GM18519 (cell line): ENCODE data around the gene NUDT22.
A peak's percentile ranks its signal among the peaks of the same experiment; 100 is the strongest.

ENCODE experiments used
- ATAC-seq: cut with Tn5 transposase; IDR thresholded peaks from one replicate; pipeline ENCODE4 v1.9.1; 2021; ENCODE audit warnings: mild to moderate bottlenecking, moderate library complexity; ENCODE audit not compliant: unreplicated experiment, low FRiP score

Gene NUDT22

DNA sequence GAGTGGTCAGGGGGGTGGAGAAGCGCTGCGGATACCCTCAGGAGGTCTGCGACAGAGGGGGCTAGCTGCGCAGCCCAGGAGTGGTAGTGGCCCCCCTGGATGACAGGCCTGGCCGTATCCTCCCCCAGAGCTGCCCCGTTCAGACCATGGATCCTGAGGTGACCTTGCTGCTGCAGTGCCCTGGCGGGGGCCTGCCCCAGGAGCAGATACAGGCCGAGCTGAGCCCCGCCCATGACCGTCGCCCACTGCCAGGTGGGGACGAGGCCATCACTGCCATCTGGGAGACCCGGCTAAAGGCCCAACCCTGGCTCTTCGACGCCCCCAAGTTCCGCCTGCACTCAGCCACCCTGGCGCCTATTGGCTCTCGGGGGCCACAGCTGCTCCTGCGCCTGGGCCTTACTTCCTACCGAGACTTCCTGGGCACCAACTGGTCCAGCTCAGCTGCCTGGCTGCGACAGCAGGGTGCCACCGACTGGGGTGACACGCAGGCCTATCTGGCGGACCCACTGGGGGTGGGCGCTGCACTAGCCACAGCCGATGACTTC lies 505 bp downstream of the NUDT22 start:
- ATAC-seq, result no peak

DNA sequence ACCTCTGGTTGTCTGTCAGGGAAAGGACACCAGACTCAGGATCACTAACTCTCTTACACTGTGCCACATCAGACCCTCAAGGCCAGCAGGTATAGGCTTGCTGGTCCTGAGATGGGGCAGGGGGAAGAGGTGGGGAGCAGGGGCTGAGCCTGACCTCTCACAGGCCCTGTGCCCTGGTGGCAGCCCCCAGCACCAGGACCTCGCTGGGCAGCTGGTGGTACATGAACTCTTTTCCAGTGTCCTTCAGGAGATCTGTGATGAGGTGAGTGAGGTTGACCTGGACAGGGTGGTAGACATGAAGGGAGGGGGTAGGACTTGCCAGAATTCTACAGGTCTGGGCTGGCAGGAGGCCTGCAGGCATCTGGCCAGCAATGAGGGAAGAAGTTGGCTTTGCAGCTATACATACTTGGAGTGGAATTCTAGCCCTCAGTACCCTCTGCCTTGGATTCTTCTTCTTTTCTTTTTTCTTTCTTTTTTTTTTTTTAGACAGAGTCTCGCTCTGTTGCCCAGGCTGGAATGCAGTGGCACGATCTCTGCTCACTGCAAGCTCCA lies 1.4 kb downstream of the NUDT22 start:
- ATAC-seq, result no peak

DNA sequence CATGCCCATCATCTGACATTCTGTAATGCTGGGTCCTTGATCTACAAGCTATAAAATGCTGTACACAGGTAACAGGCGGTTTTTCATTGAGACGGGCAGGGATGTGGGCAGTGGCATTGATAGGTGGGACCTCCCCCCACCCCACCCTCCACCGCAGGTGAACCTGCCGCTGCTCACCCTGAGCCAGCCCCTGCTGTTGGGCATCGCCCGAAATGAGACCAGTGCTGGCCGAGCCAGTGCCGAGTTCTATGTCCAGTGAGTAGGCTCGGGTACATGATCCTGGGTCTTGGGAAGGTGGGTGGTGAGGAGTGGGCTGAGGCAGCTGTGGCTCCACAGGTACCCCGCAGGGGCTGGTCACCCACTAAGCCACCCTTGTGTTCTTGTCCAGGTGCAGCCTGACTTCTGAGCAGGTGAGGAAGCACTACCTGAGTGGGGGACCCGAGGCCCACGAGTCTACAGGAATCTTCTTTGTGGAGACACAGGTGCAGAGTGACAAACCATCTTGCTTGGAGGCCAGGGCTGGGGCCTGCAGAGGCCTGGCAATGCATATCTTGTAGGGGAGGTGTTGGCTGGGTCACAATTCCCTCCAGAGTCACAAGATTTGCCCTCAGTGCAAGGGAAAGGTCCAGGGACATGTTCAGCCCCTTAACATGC lies 3.1 kb downstream of the NUDT22 start:
- no peak for ATAC-seq

DNA sequence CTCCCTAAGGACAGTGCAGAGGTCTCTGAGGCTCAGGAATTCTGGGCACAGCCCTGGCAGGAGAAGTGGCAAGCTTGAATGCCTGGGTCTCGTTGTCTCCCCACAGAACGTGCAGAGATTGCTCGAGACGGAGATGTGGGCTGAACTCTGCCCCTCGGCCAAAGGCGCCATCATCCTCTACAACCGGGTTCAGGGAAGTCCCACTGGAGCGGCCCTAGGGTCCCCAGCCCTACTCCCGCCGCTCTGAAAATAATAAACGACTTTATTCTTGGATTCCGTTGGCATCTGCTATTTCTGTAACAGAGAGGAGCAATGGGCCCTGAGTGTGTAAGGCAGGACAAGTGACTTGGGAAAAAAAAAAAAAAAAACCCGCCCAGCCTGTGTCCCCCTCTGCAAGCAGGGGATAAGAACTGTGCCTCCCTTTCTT lies 3.7 kb downstream of the NUDT22 start:
- ATAC-seq, result no peak

DNA sequence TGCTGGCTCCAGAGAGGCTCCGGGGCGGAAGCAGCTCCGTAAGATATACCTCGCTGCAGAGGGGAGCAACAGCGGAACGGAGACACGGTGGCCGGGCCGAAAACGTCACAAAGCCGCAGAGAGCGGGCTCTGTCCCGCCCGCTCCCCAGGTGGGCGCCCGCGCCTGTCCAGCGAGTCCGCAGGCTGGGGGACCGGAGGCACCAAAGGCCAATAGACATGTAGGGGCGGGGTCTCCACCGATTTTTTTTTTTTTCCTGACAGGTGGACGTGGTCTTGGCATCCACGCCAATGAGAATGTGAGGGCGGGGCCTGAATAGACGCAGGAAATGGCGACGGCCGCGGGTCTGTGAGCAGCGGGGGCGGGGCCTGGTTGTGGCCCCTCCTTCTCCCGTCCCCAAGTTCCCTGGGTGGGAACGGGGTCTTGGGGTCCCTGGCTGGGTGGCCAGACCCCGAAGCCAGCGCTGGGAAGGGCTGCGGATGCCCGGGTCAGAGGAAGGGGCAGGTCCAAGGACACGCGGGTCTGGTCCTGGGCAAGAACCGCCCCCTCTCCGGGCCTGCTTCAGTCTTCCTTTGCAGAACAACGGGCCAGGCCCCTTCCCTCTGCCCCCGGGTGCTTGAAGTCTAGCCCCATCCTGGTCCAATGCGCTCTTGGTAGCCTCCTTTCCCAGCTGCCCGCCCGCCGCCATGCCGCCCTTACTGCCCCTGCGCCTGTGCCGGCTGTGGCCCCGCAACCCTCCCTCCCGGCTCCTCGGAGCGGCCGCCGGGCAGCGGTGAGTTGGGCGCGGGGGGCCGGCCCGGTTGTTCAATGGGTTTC lies 4.3 kb downstream of the NUDT22 start, which contains the start of gene DNAJC4:
Gene DNAJC4, plus strand, starts transcription at position 378 of the 814 bp plus-strand sequence. Its CDS starts 307 bp downstream, at position 685.
- ATAC-seq, result no peak

DNA sequence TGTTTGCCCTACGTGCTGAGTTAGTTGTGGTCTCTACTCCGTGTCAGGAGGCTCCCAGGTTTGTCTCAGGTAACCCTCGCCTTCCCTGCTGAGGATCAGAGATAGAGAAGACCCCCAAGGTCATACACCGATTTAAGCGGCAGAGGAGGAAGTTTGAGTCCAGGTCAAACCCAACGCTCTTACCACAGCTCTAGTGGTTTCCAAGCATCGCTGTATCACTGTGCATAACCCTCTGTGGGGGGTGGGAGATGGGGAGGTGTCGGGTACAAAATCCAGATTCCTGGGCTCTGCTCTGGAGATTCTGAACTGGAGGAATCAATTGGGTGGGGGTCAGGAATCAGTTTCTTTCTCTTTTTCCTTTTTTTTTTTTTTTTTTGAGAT lies 4.9 kb downstream of the NUDT22 start:
- ATAC-seq, result no peak

DNA sequence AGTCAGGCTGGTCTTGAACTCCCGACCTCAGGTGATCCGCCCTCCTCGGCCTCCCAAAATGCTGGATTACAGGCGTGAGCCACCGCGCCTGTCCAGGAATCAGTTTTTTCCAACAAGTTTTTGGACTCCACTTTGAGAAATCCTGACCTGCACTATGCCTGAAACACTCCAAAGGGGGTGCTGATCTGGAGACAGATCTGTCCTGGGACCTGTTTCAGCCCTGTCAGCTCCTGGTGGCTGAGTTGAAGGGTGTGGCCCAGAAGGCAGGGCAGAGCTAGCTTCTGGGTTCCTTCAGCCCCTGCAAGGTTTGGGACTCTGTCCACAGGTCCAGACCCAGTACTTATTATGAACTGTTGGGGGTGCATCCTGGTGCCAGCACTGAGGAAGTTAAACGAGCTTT lies 5.5 kb downstream of the NUDT22 start:
- ATAC-seq, result no peak

DNA sequence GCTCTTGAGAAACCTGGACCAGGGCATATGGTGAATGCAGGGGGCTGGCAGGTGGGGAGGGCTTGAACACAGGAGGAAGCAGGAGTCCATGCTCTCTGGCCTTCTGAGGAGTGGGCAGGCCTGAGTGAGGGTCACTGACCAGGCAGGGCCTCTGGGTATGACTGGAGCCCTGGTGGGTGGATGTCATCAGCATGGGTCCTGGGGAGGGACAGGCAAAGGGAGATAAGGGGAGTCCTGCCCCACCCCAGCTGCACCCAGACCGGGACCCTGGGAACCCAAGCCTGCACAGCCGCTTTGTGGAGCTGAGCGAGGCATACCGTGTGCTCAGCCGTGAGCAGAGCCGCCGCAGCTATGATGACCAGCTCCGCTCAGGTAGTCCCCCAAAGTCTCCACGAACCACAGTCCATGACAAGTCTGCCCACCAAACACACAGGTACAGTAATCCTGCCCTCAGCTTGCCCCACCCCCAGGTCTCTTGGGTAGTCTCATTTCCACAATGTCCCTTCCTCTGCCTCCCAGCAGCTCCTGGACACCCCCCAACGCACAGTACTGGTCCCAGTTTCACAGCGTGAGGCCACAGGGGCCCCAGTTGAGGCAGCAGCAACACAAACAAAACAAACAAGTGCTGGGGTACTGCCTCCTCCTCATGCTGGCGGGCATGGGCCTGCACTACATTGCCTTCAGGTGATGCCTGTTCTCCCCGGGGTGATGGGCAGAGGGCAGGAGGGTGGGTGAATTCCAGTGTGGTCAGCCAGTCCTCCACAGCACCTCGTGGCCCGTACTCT lies 6.3 kb downstream of the NUDT22 start:
- ATAC-seq, result no peak

DNA sequence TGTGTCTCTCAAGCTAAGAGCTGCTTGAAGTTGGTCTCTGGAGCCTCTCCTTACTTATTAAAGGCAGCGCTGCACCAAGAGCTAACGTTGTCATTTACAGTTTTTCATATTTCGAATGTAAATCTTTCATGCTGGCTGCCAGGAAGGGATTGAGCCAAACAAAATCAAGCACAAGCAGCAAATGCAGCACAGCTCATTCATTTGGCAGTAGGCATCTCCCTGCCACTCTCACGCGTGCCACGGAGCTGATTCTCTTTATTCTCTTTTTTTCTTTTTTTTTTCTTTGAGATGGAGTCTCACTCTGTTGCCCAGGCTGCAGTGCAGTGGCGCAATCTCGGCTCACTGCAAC lies 6.9 kb downstream of the NUDT22 start:
- no peak for ATAC-seq

DNA sequence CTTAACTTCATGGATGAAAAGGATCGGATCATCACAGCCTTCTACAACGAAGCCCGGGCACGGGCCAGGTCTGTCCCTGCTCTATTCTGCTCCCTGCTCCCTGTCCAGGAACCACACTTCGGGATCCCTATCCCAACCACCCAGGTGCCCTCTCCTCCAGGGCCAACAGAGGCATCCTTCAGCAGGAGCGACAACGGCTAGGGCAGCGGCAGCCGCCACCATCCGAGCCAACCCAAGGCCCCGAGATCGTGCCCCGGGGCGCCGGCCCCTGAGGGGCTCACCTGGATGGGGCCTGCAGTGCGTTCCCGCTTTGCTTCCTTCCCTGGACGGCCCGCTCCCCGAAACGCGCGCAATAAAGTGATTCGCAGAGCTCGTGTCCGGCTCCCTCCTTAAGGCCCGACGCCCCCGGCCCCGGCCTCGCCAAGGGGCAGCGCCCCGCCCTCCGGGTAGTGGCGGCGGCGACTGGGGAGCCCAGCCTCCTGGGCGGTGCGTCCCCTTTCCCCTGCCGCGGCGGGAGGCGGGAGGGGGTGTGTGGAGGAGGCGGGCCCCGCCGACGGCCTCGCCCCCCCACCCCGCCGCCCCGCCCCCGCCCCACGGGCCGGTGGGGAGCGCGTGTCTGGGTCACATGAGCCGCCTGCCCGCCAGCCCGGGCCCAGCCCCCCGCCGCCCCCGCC lies 8.0 kb downstream of the NUDT22 start, which contains the start of gene VEGFB:
Gene VEGFB, plus strand, starts transcription at position 672 of the 674 bp plus-strand sequence. CDS start 250 bp downstream, outside the sequence.
- ATAC-seq, result no peak

DNA sequence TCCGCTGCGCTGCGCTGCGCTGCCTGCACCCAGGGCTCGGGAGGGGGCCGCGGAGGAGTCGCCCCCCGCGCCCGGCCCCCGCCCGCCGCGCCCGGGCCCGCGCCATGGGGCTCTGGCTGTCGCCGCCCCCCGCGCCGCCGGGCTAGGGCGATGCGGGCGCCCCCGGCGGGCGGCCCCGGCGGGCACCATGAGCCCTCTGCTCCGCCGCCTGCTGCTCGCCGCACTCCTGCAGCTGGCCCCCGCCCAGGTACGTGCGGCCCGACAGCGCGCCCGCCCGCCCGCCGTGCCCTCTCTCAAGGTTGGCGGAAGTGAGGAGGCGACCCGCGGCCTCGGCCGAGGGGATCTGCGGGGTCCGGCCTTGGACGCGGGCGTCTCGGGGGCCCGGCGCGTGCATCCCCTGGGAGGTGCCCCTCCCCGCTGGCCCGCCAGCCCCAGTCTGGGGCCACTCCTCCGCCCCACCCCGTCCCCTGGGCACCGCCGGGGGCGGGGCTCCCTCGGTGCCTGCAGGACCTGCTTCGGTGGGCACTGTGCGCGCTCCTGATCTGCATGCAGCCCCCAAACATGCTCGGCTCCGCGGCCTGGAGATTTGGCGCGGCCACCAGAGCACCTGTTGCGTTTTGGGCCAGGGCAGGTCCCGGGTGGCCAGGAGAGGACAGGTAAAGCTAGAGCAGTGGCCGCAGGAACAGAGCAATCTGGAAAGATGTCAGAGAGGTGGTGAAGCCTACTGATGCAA lies 8.7 kb downstream of the NUDT22 start:
- no peak for ATAC-seq

DNA sequence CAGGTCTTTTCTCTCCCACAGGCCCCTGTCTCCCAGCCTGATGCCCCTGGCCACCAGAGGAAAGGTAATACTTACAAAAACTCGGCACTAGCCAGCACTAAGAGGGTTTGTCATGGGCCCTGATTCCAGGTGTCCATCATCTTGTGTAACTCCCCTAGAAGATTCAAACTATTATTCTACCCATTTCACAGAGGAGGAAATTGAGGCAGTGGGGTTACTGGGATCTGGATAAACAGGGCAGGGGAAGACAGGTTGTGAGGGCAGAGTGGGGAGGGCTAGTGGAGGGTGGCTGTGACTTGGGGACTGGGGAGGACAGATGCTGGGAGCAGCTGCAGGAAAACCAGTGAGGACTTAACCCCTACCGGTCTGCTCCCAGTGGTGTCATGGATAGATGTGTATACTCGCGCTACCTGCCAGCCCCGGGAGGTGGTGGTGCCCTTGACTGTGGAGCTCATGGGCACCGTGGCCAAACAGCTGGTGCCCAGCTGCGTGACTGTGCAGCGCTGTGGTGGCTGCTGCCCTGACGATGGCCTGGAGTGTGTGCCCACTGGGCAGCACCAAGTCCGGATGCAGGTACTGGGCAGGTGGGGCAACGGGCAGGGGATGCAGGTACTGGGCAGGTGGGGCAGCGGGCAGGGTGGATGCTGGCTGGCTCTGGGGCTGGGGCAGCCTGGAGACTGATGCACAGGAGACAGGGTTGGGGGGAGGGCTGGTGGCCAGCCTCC lies 9.5 kb downstream of the NUDT22 start:
- ATAC-seq, result no peak

DNA sequence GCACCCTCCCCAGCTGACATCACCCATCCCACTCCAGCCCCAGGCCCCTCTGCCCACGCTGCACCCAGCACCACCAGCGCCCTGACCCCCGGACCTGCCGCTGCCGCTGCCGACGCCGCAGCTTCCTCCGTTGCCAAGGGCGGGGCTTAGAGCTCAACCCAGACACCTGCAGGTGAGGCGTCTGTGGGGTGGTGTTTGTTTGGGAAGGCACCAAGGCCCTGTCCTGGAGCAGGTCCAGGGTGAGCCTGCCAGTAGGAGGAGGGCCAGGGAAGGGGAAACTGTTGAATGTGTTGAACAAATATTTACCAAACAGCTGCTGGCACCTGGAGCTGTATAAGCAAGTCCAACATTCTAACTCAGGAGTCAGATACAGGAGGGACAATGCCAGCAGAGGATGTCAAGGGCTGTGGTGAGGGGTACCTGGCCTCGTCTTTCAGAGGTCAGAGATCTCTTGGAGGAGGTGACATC lies 11.4 kb downstream of the NUDT22 start:
- ATAC-seq, result no peak

DNA sequence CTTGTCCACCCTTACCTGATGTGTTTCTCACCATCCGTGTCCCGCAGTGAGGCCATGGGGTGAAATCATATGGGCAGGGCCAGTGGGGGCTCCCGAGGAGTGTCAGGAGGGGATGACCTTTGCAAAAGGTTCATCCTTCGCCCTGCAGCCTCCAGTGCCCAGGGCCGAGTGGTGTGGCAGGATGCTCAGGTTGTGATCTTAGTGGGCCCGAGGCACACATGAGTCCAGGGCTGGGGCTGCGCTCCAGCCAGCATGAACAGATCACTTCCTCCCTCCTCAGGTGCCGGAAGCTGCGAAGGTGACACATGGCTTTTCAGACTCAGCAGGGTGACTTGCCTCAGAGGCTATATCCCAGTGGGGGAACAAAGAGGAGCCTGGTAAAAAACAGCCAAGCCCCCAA lies 12.0 kb downstream of the NUDT22 start:
- ATAC-seq, result no peak

DNA sequence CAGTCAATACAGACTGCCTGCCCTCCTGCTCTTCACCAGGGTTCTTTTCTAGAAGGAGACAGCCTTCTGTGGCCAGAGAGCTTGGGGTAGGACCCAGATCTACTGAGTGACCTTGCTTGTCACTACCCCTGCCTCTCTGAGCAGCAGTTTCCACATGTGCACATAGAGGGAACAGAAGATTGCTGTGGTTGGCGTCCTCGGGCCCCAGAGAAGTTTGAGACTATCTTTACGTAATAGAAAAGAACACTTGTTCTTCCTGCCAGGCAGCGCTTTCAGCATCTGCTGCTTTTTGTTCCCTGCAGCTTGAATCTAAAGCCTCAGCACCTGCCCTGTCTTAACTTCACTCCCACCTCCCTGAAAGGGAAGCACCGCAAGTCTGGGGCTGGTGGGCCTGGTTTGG lies 12.9 kb downstream of the NUDT22 start:
- no peak for ATAC-seq

DNA sequence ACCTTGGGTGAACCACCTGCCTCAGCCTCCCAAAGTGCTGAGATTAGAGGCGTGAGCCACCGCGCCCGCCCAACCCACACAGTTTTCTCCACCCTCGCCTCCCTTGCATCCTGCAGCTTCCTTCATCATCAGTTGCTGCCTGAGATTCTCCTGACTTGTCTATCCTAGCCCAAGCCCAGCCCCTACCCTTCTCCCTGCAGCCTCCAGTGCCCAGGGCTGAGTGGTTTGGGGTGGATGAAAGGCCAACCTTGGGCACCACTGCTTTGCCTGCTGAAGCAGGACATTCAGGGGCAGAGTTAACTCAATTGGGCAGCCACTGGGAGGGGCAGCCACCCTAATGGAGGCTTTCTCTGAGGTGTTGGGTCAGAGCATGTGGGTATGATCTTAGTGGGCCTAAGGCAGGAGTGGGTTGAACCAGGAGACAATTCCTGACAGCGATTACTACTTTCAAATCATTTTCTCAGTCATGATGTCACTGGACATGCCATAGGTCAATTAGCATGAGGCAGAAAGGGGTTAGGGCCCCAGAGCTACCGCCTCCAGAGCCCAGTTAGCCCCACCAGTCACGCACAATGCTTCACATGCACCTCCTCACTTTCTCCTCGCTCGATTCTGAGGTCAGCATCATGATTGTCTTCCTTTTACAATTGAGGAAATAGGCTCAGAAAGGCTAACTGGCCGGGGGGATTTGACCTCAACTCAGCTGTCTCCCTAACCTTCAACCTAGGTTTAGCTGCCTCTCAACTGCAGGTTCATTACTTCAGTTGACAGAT lies 13.8 kb downstream of the NUDT22 start:
- ATAC-seq, result no peak

DNA sequence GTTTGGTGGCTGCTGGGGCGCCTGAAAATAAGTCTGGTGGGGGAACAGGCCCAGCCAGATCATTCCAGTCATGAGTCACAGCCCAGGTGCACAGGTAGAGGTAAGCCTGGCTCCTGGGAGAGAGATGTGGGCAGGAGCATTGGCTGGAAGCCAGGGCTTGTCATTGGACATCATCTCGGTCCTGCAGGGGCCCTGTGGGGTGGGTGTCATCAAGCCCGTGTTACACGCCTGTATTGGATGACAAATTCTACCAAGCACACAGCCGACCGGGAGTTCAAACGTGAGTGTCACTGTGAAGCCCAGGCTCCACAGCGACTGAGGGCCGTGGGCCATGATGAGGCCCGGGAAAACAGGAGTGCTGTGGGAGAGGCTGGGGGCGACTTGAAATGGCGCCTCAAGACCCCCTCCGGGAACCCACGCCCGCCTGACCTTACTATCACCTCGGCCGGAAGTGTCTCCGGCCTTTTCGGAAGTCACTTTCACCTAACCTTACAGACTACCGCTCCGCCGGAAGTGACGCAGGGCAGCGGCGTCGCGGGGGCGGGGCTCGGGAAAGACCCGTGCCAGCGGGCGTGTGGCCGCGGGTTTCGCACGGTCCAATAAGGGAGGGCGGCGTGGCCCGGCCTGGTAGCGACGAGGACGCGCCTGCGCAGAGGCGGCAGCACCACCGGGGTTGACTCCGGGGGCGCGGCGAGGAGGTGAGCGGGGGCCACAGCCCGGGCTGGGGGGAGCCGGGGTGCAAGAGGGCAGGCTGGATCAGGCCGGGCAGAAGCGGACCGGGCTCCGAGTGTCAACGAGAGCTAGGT lies 14.6 kb downstream of the NUDT22 start, which contains the start of gene FKBP2:
Gene FKBP2, plus strand, starts transcription at position 661 of the 806 bp plus-strand sequence. CDS start 1,293 bp downstream, outside the sequence.
- peak; percentile 51 for ATAC-seq
